Right lobe of liver (tissue), 6 donors: ENCODE measurements around the gene TCTA. TPM values are rescaled to one million over a fixed set of nuclear protein-coding genes. Genes with fewer than 3 reads are reported as not detected.

Source experiments
- ATAC-seq, 4 donors: fragments of 200-7000 bp; cut with Tn5 transposase; one replicate each; pipeline ENCODE4 v1.9.1; 2020; ENCODE audit warnings: mild to moderate bottlenecking in 4 of 4, moderate library complexity in 4 of 4
- DNase-seq, 3 donors: peaks; one replicate each; pipeline ENCODE4 v3.0.0-alpha.2; 2020
- H3K27ac ChIP-seq, 3 donors: fragments of 200-600 bp; one replicate each; pipeline ENCODE4 v1.8.0; 2022
- H3K27me3 ChIP-seq, 2 donors: fragments of 200-600 bp; one replicate each; pipeline ENCODE4 v1.8.0; 2022
- H3K36me3 ChIP-seq, 4 donors: fragments of 200-600 bp; sonication (generic) in 1 of 4; one replicate each; pipeline versions ENCODE4 v1.5.1 to v1.8.0; 2017 to 2022; ENCODE audit warnings: control low read depth in 1 of 4
- H3K4me1 ChIP-seq, 4 donors: fragments of 200-600 bp; sonication (generic) in 1 of 4; one replicate each; pipeline versions ENCODE4 v1.5.1 to v1.8.0; 2017 to 2022; ENCODE audit warnings: control low read depth in 1 of 4
- H3K4me3 ChIP-seq, 3 donors: fragments of 200-600 bp; one replicate each; pipeline ENCODE4 v1.8.0; 2022
- H3K9me3 ChIP-seq, 4 donors: fragments of 200-600 bp; sonication (generic) in 1 of 4; one replicate each; pipeline versions ENCODE4 v1.5.1 to v1.8.0; 2017 to 2022; ENCODE audit warnings: control low read depth in 1 of 4
- CTCF ChIP-seq, 4 donors: fragments of 200-600 bp in 3 of 4; fragments of 450-650 bp in 1 of 4; IDR thresholded peaks; one replicate each; pipeline versions ENCODE4 v1.5.1 to v1.8.0; 2016 to 2022; ENCODE audit warnings: antibody characterized with exemption in 4 of 4, mild to moderate bottlenecking in 2 of 4
- POLR2A ChIP-seq: fragments of 450-650 bp; IDR thresholded peaks from one replicate; pipeline ENCODE4 v1.6.1; 2017; ENCODE audit warnings: antibody characterized with exemption, mild to moderate bottlenecking
- WGBS: methylation state at CpG from one replicate; pipeline ENCODE4 v1.1.6; 2018; ENCODE audit warnings: low coverage, low lambda C conversion rate; ENCODE audit not compliant: insufficient coverage; ENCODE audit errors: missing lambda C conversion rate; 5-methylcytosine and 5-hydroxymethylcytosine counted together
- intact Hi-C, 2 donors: fragments of 100-400 bp; cut with DNase I; formaldehyde crosslinking; loops; one replicate each; pipeline versions ENCODE4 v1.11.2 to v1.14.1; 2022
- total RNA-seq, 6 experiments: library from RNA; depleted of rRNA in 2 of 6; stranded (reverse); fragments of >200 nt in 2 of 6; fragmentation: NEBNext Ultra II Directional in 3 of 6; extraction: Animal tissue kit (Norgen Biotek cat#: 25700) in 3 of 6; gene quantifications; one replicate each; pipeline versions ENCODE4 v1.1.0 to v1.2.4, GENCODE V29; 2016 to 2023
- donor health status: DM: no; HTN: yes; CAD: no.
- donor health status: DM: no; HTN: no; CAD: no.
- donor health status: DM: no; HTN: no; CAD: no.
- donor health status: DM: no; HTN: yes; CAD: no.
- donor health status: DM: no; HTN: yes; CAD: no.

Gene TCTA
- total RNA-seq, 6 experiments from 2014 or later: 15.9 to 26.0 (median 19.4) TPM

- no peaks in the 10 kb centered on the region for H3K9me3 ChIP-seq
- WGBS: 75% methylated on average over 3 of the region's 4 CpGs
- no peak overlapping the region for H3K4me3 ChIP-seq
- TF ChIP-seq POLR2A (no peak), CTCF (IDR thresholded peaks at IDR 0.05) (no peak)
- H3K27ac ChIP-seq: no peak overlapping the region
- intact Hi-C loops: no loop called here
- H3K36me3 ChIP-seq: no peaks in the 10 kb centered on the region
- ATAC-seq (no peak), DNase-seq (no peak)
- H3K4me1 ChIP-seq: peaks cover 0 to 7% (median 0%) of the 10 kb centered on the region in 4 donors
- no peaks in the 10 kb centered on the region for H3K27me3 ChIP-seq
These were observed 48.7 kb downstream of the TCTA start for GRCh38 chr3:49460956-49461355.

GRCh38 chr3:49461443-49462171 is 49.4 kb downstream of the TCTA start:
- intact Hi-C loops: no loop called here
- ATAC-seq (peak in 1 of 4 donors; percentile 12), DNase-seq (no peak)
- TF ChIP-seq POLR2A: no peak
- no peak for TF ChIP-seq CTCF (IDR thresholded peaks at IDR 0.05)
- H3K27me3 ChIP-seq: no peaks in the 10 kb centered on the region
- no peak overlapping the region for H3K4me3 ChIP-seq
- no peaks in the 10 kb centered on the region for H3K9me3 ChIP-seq
- no peaks in the 10 kb centered on the region for H3K36me3 ChIP-seq
- no peak overlapping the region for H3K27ac ChIP-seq
- 100% methylated on average over 1 of the region's 1 CpG for WGBS
- H3K4me1 ChIP-seq: peaks cover 0 to 11% (median 0%) of the 10 kb centered on the region in 4 donors

GRCh38 chr3:49462222-49462621 is 50.0 kb downstream of the TCTA start:
- TF ChIP-seq POLR2A: no peak
- TF ChIP-seq CTCF (IDR thresholded peaks at IDR 0.05): no peak
- peaks cover 0 to 11% (median 0%) of the 10 kb centered on the region in 4 donors for H3K4me1 ChIP-seq
- ATAC-seq: no peak
- H3K27me3 ChIP-seq: no peaks in the 10 kb centered on the region
- H3K27ac ChIP-seq: no peak overlapping the region
- no peaks in the 10 kb centered on the region for H3K36me3 ChIP-seq
- no peak for DNase-seq
- no peak overlapping the region for H3K4me3 ChIP-seq
- H3K9me3 ChIP-seq: no peaks in the 10 kb centered on the region
- 43% methylated on average over 2 of the region's 3 CpGs for WGBS
- intact Hi-C loops: no loop called here

GRCh38 chr3:49465270-49466034 is 53.2 kb downstream of the TCTA start:
- Histone ChIP-seq H3K36me3 (no peaks in the 10 kb centered on the region), H3K4me1 (peaks cover 0 to 21% (median 5%) of the 10 kb centered on the region in 4 donors), H3K27ac (peak overlapping the region in 1 of 3 donors; percentile 38), H3K4me3 (no peak overlapping the region), H3K27me3 (no peaks in the 10 kb centered on the region), H3K9me3 (no peaks in the 10 kb centered on the region)
- ATAC-seq: no peak
- intact Hi-C loops: no loop called here
- 94% methylated on average over 10 of the region's 18 CpGs for WGBS
- TF ChIP-seq POLR2A (no peak), CTCF (IDR thresholded peaks at IDR 0.05) (no peak)
- DNase-seq: no peak

Other genes with a start within 250 kb of the TCTA start
- 10 to 100 TPM in 2 of 6 experiments, 1 to 10 TPM in 4; 8.0 to 18.9 (median 8.6) TPM for gene CCDC71, start 246.1 kb upstream of the TCTA start, total RNA-seq
- 10 to 100 TPM; 10.4 to 15.2 (median 11.5) TPM for gene KLHDC8B, start 240.8 kb upstream of the TCTA start, total RNA-seq
- gene C3orf62, start 135.2 kb upstream of the TCTA start, total RNA-seq: 1 to 10 TPM; 1.6 to 2.3 (median 2.0) TPM
- gene USP4, start 72.4 kb upstream of the TCTA start, total RNA-seq: 10 to 100 TPM; 10.0 to 26.3 (median 22.2) TPM
- gene GPX1, start 54.1 kb upstream of the TCTA start, total RNA-seq: 100 to 1,000 TPM; 127 to 455 (median 278) TPM
- 100 to 1,000 TPM; 142 to 251 (median 171) TPM for gene RHOA, start 447 bp upstream of the TCTA start, total RNA-seq
- gene AMT, start 10.1 kb downstream of the TCTA start, total RNA-seq: 10 to 100 TPM in 5 of 6 experiments, 1 to 10 TPM in 1; 8.4 to 52.0 (median 31.3) TPM
- gene NICN1, start 16.9 kb downstream of the TCTA start, total RNA-seq: 10 to 100 TPM in 2 of 6 experiments, 1 to 10 TPM in 4; 2.2 to 13.1 (median 8.3) TPM
- gene DAG1, start 57.8 kb downstream of the TCTA start, total RNA-seq: 10 to 100 TPM; 54.5 to 92.5 (median 65.2) TPM
- under 1 TPM; 0.31 to 0.68 (median 0.50) TPM for gene BSN, start 142.1 kb downstream of the TCTA start, total RNA-seq